Activated B cell treated with CpG ODN at 0.5 μM for 24 hours (primary cell): ENCODE measurements around the gene ZNF433. TPM values are rescaled to one million over a fixed set of nuclear protein-coding genes. Genes with fewer than 3 reads are reported as not detected.

Source experiments
- ATAC-seq: fragments of 200-7000 bp; cut with Tn5 transposase; one replicate; pipeline ENCODE4 v1.10.0; 2021; ENCODE audit warnings: low read depth, mild to moderate bottlenecking, moderate library complexity
- CTCF ChIA-PET: fragments of 350-600 bp; sonication (Branson Sonifier 250); formaldehyde crosslinking; loops from one replicate; lab custom pipeline; 2021; ENCODE audit warnings: antibody characterized with exemption; lab: Charles Lee
- POLR2A ChIA-PET: fragments of 350-600 bp; sonication (Branson Sonifier 250); formaldehyde crosslinking; loops from one replicate; lab custom pipeline; 2021; ENCODE audit warnings: antibody characterized with exemption; lab: Charles Lee
- DNase-seq: peaks from one replicate; pipeline ENCODE4 v3.0.0; 2022
- H3K27ac Mint-ChIP-seq: one replicate; pipeline ENCODE4 v1.8.0; 2020; ENCODE audit warnings: mixed read lengths
- H3K27me3 Mint-ChIP-seq: one replicate; pipeline ENCODE4 v1.8.0; 2021; ENCODE audit warnings: mixed read lengths
- H3K36me3 Mint-ChIP-seq: one replicate; pipeline ENCODE4 v1.8.0; 2021; ENCODE audit warnings: low read depth, mixed read lengths
- H3K4me1 Mint-ChIP-seq: one replicate; pipeline ENCODE4 v1.8.0; 2021; ENCODE audit warnings: mixed read lengths
- H3K4me3 Mint-ChIP-seq: one replicate; pipeline ENCODE4 v1.8.0; 2020; ENCODE audit warnings: mild to moderate bottlenecking, mixed read lengths
- H3K9me3 Mint-ChIP-seq: one replicate; pipeline ENCODE4 v1.8.0; 2020; ENCODE audit warnings: mixed read lengths
- CTCF ChIP-seq: fragments of 200-600 bp; IDR thresholded peaks from one replicate; pipeline ENCODE4 v1.8.0; 2022; ENCODE audit warnings: antibody characterized with exemption, mild to moderate bottlenecking
- intact Hi-C: fragments of 100-400 bp; cut with micrococcal nuclease; formaldehyde crosslinking; loops from one replicate; pipeline ENCODE4 v1.15.1; 2024
- total RNA-seq: library from RNA; stranded (reverse); gene quantifications from 2 replicates; pipeline ENCODE4 v1.2.3, GENCODE V29; 2022

The ZNF433 gene
- total RNA-seq, 1 donor from 2014 or later, result 8.6 TPM

- CTCF ChIA-PET, result interaction anchor here (1.1 to 1.7 kb wide), 3 partner anchors 26 to 101 kb away, joined by 3 to 6 read pairs (median 3); partner anchors contain the start of gene ZNF763
- Mint-ChIP-seq H3K27me3 (no peaks in the 10 kb centered on the region), H3K9me3 (no peaks in the 10 kb centered on the region)
Measured at GRCh38 chr19:12064590-12065538, 29.4 kb upstream of the ZNF433 start, which contains the start of gene ZNF844. Gene ZNF844, plus strand, starts transcription at chr19:12064731. Its CDS starts 143 bp downstream, at chr19:12064874.

GRCh38 chr19:12055784-12056183 is 20.3 kb upstream of the ZNF433 start:
- H3K4me3 Mint-ChIP-seq, result no peak overlapping the region
- intact Hi-C loops, result loop anchor here (2.0 to 5.0 kb wide), 2 partner anchors 173 to 258 kb away; partner anchors contain the start of gene ZNF491
- no peak for TF ChIP-seq CTCF
- H3K27ac Mint-ChIP-seq, result no peak overlapping the region
- ChIA-PET CTCF (interaction anchor here (0.6 to 1.4 kb wide), 2 partner anchors 92 to 262 kb away, joined by 3 read pairs; no protein-coding TSS in a partner anchor), POLR2A (interaction anchor here (0.5 to 0.6 kb wide), 3 partner anchors 279 to 720 kb away, joined by 3 to 6 read pairs (median 5); no protein-coding TSS in a partner anchor)
- peaks cover 4% of the 10 kb centered on the region for H3K27me3 Mint-ChIP-seq
- no peaks in the 10 kb centered on the region for H3K36me3 Mint-ChIP-seq
- H3K4me1 Mint-ChIP-seq, result peaks cover 16% of the 10 kb centered on the region
- ATAC-seq (no peak), DNase-seq (no peak)
- no peaks in the 10 kb centered on the region for H3K9me3 Mint-ChIP-seq

More at GRCh38 chr19:12064590-12065538, 29.4 kb upstream of the ZNF433 start, which contains the start of gene ZNF844:
- DNase-seq (peak; percentile 81), ATAC-seq (peak; percentile 95)
- TF ChIP-seq CTCF, result no peak
- peak within 1 kb of the TSS; percentile 93 for H3K27ac Mint-ChIP-seq
- H3K36me3 Mint-ChIP-seq, result peaks cover 18% of the 10 kb centered on the region
- peaks cover 14% of the 10 kb centered on the region for H3K4me1 Mint-ChIP-seq
- H3K4me3 Mint-ChIP-seq, result peak within 1 kb of the TSS; percentile 92
- intact Hi-C loops, result no loop called here
- POLR2A ChIA-PET, result interaction anchor here (0.6 to 1.6 kb wide), 15 partner anchors 8 to 818 kb away, joined by 3 to 12 read pairs (median 3); partner anchors contain the start of genes ZNF20, ZNF441, ZNF700 and ZNF763

GRCh38 chr19:12052497-12053169 is 17.2 kb upstream of the ZNF433 start, which contains the start of gene ZNF878:
Gene ZNF878, minus strand, starts transcription at chr19:12052961. Its CDS starts 160 bp downstream, at chr19:12052801.
- Mint-ChIP-seq H3K4me1 (peaks cover 12% of the 10 kb centered on the region), H3K27ac (peak within 1 kb of the TSS; percentile 27), H3K27me3 (peaks cover 4% of the 10 kb centered on the region), H3K36me3 (no peaks in the 10 kb centered on the region), H3K4me3 (peak within 1 kb of the TSS; percentile 87), H3K9me3 (no peaks in the 10 kb centered on the region)
- peak; percentile 90 for ATAC-seq
- ChIA-PET CTCF (interaction anchor here (0.8 to 3.0 kb wide), 6 partner anchors 15 to 255 kb away, joined by 3 to 17 read pairs (median 4); partner anchors contain the start of genes ZNF491 and ZNF763), POLR2A (interaction anchor here (0.6 to 2.0 kb wide), 12 partner anchors 9 to 129 kb away, joined by 3 to 13 read pairs (median 4); partner anchors contain the start of genes ZNF20, ZNF433, ZNF700 and ZNF763)
- intact Hi-C loops, result loop anchor here (1.0 to 2.0 kb wide), 2 partner anchors 64 to 88 kb away; no protein-coding TSS in a partner anchor
- DNase-seq, result peak; percentile 48
- no peak for TF ChIP-seq CTCF

- H3K9me3 Mint-ChIP-seq, result no peaks in the 10 kb centered on the region
- DNase-seq (no peak), ATAC-seq (peak; percentile 12)
- CTCF ChIA-PET, result interaction anchor here (0.9 to 3.0 kb wide), 5 partner anchors 16 to 254 kb away, joined by 3 to 17 read pairs (median 5); partner anchors contain the start of genes ZNF491 and ZNF763
- intact Hi-C loops, result loop anchor here (1.0 to 2.0 kb wide), 2 partner anchors 63 to 88 kb away; no protein-coding TSS in a partner anchor
- POLR2A ChIA-PET, result interaction anchor here (0.6 to 2.0 kb wide), 9 partner anchors 10 to 128 kb away, joined by 3 to 9 read pairs (median 4); partner anchors contain the start of genes ZNF20, ZNF700, ZNF763 and ZNF844
- TF ChIP-seq CTCF, result no peak
- H3K27ac Mint-ChIP-seq, result peak overlapping the region; percentile 13
- H3K4me3 Mint-ChIP-seq, result peak overlapping the region; percentile 86
- H3K36me3 Mint-ChIP-seq, result no peaks in the 10 kb centered on the region
- H3K4me1 Mint-ChIP-seq, result peaks cover 12% of the 10 kb centered on the region
- H3K27me3 Mint-ChIP-seq, result peaks cover 4% of the 10 kb centered on the region
Measured at GRCh38 chr19:12052091-12052496, 16.6 kb upstream of the ZNF433 start.
